ENCODE data around the gene GBP6. TPM values are rescaled to one million over a fixed set of nuclear protein-coding genes. Genes with fewer than 3 reads are reported as not detected.
"Not testable (repeated sequence)": the region's sequence is repeated elsewhere in the genome, so short reads cannot be mapped to it uniquely, and the experiment has no call there.

Gene GBP6
- total RNA-seq, 4 donors from 2014 or later: not detected

DNA sequence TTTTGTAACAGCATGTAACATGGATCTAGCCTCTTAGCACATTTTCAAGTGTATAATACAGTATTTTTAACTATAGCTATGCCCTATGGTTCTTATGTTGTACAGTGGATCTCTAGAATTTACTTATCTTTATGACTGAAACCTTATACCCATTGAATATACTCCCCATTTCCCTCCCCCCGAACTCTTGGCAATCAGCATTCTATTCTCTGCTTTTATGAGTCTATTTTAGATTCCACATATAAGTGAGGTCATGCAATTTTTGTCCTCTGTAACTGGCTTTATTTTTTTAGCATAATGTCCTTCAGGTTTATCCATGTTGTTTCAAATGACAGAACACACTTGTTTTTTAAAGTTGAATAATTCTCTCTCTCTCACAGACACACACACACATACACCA lies 3.1 kb upstream of the GBP6 start:
- Histone ChIP-seq H3K36me3 (no peaks in the 10 kb centered on the region), H3K27me3 (no peaks in the 10 kb centered on the region), H3K27ac (no peak overlapping the region), H3K4me1 (peaks cover 0 to 30% (median 4%) of the 10 kb centered on the region in 4 donors), H3K4me3 (no peak overlapping the region), H3K9me3 (no peaks in the 10 kb centered on the region)
- DNase-seq (ENCODE audit: low spot score in 2 of 2): no peak
- TF ChIP-seq EP300 (IDR thresholded peaks at IDR 0.05): no peak
- WGBS, 2 donors: 71% methylated on average over 1 of the region's 1 CpG

DNA sequence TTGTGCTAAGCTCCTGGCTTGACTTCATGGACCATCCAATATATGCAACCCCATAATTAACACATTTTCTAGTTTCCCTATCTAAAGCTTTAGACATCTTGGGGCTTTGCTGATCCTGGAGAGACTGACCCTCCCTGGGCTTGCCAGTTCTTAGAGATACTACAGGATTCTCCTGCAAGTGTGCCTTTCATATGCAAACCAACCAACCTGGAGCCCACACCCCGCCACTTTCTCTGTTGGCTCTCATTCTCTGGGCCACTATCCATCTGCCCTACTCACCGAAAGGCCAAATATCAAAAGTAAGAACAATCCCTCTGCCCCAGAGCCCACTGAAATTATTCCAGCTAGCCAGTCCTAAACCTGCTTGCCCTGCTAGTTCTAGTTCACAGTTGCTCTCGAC lies 2.2 kb upstream of the GBP6 start:
- no peak for DNase-seq (ENCODE audit: low spot score in 2 of 2)
- Histone ChIP-seq H3K4me1 (peaks cover 0 to 25% (median 4%) of the 10 kb centered on the region in 4 donors), H3K36me3 (no peaks in the 10 kb centered on the region), H3K4me3 (no peak overlapping the region), H3K27me3 (no peaks in the 10 kb centered on the region), H3K9me3 (no peaks in the 10 kb centered on the region), H3K27ac (no peak overlapping the region)
- TF ChIP-seq EP300 (IDR thresholded peaks at IDR 0.05): no peak
- TF ChIP-seq, protein P1, sequence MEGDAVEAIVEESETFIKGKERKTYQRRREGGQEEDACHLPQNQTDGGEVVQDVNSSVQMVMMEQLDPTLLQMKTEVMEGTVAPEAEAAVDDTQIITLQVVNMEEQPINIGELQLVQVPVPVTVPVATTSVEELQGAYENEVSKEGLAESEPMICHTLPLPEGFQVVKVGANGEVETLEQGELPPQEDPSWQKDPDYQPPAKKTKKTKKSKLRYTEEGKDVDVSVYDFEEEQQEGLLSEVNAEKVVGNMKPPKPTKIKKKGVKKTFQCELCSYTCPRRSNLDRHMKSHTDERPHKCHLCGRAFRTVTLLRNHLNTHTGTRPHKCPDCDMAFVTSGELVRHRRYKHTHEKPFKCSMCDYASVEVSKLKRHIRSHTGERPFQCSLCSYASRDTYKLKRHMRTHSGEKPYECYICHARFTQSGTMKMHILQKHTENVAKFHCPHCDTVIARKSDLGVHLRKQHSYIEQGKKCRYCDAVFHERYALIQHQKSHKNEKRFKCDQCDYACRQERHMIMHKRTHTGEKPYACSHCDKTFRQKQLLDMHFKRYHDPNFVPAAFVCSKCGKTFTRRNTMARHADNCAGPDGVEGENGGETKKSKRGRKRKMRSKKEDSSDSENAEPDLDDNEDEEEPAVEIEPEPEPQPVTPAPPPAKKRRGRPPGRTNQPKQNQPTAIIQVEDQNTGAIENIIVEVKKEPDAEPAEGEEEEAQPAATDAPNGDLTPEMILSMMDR (IDR thresholded peaks at IDR 0.05): no peak
- TF ChIP-seq POLR2A (IDR thresholded peaks at IDR 0.05): no peak
- WGBS, 2 donors: 87 to 94% methylated on average over 3 of the region's 3 CpGs

DNA sequence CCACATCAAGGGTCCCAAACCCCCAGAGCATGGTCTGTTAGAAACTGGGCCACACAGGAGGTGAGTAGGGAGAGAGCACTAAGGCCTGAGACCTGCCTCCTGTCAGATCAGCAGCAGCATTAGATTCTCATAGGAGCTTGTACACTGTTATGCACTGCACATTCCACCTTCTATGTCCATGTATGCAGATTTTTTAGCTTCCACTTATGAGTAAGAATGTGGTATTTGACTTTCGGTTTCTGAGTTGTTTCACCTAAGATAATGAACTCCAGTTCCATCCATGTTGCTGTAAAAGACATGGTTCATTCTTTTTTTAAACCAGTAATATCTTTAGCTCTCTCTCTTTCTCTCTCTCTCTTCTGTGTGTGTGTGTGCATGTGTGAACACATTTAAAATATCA lies 663 bp upstream of the GBP6 start:
- no peak for DNase-seq (ENCODE audit: low spot score in 2 of 2)
- WGBS, 2 donors: 23 to 44% methylated on average over 1 of the region's 1 CpG
- Histone ChIP-seq H3K36me3 (no peaks in the 10 kb centered on the region), H3K4me3 (no peak overlapping the region), H3K4me1 (peaks cover 0 to 14% (median 4%) of the 10 kb centered on the region in 4 donors), H3K9me3 (no peaks in the 10 kb centered on the region), H3K27ac (no peak overlapping the region), H3K27me3 (no peaks in the 10 kb centered on the region)
- TF ChIP-seq, protein P1 (IDR thresholded peaks at IDR 0.05): no peak
- TF ChIP-seq EP300 (IDR thresholded peaks at IDR 0.05) (no peak), POLR2A (IDR thresholded peaks at IDR 0.05) (no peak)

DNA sequence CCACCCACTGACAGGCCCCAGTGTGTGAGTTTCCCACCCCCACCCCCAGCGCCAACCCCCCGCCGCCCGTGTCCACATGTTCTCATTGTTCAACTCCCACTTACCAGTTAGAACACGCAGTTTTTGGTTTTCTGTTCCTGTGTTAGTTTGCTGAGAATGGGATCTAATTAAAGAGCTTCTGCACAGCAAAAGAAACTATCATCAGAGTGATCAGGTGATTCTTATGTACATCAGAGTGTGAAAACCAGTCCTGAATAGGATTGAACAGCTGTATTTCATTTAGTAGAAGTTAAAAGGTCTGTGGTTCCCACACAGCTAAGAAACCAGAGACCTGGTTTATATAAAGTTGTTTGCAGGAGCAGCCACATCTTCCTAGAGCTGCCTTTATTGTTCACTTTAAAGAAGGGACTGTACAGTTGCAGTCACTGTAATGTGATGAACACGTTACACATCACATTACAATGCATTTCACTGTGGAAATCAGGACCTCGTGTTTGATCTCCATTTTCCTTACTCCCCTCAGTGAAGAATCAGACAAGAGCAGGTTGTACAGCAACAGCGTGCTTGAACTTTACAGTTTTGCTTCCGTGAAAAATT lies 1.2 kb downstream of the GBP6 start:
- no peak for TF ChIP-seq POLR2A (IDR thresholded peaks at IDR 0.05)
- no peak for TF ChIP-seq EP300 (IDR thresholded peaks at IDR 0.05)
- TF ChIP-seq, protein P1 (IDR thresholded peaks at IDR 0.05): no peak
- WGBS, 2 donors: 47 to 49% methylated on average over 9 of the region's 9 CpGs
- no peaks in the 10 kb centered on the region for H3K36me3 ChIP-seq
- no peaks in the 10 kb centered on the region for H3K9me3 ChIP-seq
- H3K27me3 ChIP-seq: no peaks in the 10 kb centered on the region
- no peak for DNase-seq (ENCODE audit: low spot score in 2 of 2)
- H3K27ac ChIP-seq: no peak overlapping the region
- no peak overlapping the region for H3K4me3 ChIP-seq
- H3K4me1 ChIP-seq: peaks cover 0 to 14% (median 4%) of the 10 kb centered on the region in 4 donors

DNA sequence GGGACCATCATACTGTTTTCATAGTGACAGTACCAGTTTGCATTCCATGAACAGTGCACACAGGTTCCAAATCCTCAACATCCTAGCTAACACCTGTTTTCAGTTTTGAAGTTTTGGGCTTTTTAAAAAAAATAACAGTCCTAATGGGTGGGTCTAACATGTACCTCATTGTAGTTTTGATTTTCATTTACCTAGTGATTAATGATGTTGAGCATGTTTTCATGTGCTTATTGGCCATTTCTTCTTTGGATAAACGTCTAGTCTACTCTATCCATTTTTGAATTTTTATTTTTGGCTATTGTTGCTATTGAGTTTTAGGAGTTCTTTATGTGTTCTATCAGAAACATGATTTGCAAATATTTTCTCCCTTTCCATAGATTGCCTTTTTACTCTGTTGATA lies 3.4 kb downstream of the GBP6 start:
- Histone ChIP-seq H3K36me3 (no peaks in the 10 kb centered on the region), H3K4me1 (peaks cover 0 to 14% (median 4%) of the 10 kb centered on the region in 4 donors), H3K9me3 (no peaks in the 10 kb centered on the region), H3K27ac (no peak overlapping the region), H3K27me3 (no peaks in the 10 kb centered on the region), H3K4me3 (no peak overlapping the region)
- 67 to 70% methylated on average over 1 of the region's 1 CpG for WGBS, 2 donors
- no peak for DNase-seq (ENCODE audit: low spot score in 2 of 2)
- no peak for TF ChIP-seq POLR2A (IDR thresholded peaks at IDR 0.05)

DNA sequence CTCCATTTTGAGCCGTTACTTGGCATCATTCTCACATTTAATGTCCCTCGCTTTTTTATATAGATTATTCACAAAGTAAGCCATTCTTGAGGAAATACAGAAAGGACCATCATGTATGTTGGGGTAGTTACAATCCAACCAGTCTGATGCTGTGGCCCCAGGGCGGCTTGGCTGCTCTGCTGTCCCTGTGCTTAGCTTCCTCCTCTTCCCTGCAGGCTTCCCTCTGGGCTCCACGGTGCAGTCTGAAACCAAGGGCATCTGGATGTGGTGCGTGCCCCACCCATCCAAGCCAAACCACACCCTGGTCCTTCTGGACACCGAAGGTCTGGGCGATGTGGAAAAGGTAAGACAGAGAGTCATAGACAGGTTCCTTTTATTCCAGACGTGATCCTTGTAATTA lies 5.5 kb downstream of the GBP6 start:
- WGBS, 2 donors: 95% methylated on average over 8 of the region's 8 CpGs
- H3K4me1 ChIP-seq: peaks cover 0 to 1% (median 0%) of the 10 kb centered on the region in 4 donors
- TF ChIP-seq, protein P1 (IDR thresholded peaks at IDR 0.05): no peak
- TF ChIP-seq EP300 (IDR thresholded peaks at IDR 0.05) (no peak), POLR2A (IDR thresholded peaks at IDR 0.05) (no peak)
- H3K27me3 ChIP-seq: no peaks in the 10 kb centered on the region
- H3K9me3 ChIP-seq: peaks cover 0 to 4% (median 0%) of the 10 kb centered on the region in 4 donors
- no peaks in the 10 kb centered on the region for H3K36me3 ChIP-seq
- no peak for DNase-seq (ENCODE audit: low spot score in 2 of 2)
- H3K4me3 ChIP-seq: no peak overlapping the region
- H3K27ac ChIP-seq: no peak overlapping the region

DNA sequence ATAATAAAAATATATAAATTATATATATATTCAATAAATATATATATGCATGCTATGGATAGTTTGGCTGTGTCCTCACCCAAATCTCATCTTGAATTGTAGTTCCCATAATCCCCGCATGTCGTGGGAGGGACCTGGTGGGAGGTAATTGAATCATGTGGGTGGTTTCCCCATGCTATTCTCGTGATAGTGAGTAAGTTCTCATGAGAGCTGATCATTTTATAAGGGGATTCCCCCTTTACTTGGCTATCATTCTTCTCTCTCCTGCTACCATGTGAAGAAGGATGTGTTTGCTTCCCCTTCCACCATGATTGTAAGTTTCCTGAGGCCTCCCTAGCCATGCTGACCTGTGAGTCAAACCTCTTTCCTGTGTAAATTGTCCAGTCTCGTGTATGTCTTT lies 10.0 kb downstream of the GBP6 start:
- not testable (repeated sequence) for DNase-seq (ENCODE audit: low spot score in 2 of 2); H3K27me3 ChIP-seq; H3K27ac ChIP-seq; H3K9me3 ChIP-seq; H3K36me3 ChIP-seq; H3K4me1 ChIP-seq; H3K4me3 ChIP-seq
- WGBS, 2 donors: 85 to 87% methylated on average over 4 of the region's 4 CpGs

Measured in tibial nerve (tissue), 4 donors.